Gastroesophageal sphincter (tissue), 4 donors: ENCODE data around the gene TOMM20. TPM values are rescaled to one million over a fixed set of nuclear protein-coding genes. Genes with fewer than 3 reads are reported as not detected.

ENCODE experiments used
- ATAC-seq: fragments of 150-250 bp; one replicate; pipeline ENCODE4 v1.9.1; 2016; ENCODE audit warnings: mild to moderate bottlenecking, moderate library complexity
- H3K27ac ChIP-seq, 4 donors: fragments of 200-600 bp; sonication (generic) in 3 of 4; 1 replicate in 3 of 4; 2 replicates in 1 of 4; pipeline ENCODE4 v1.5.1; 2016 to 2019
- H3K27me3 ChIP-seq: fragments of 200-600 bp; sonication (generic); one replicate; pipeline ENCODE4 v1.5.1; 2019
- H3K36me3 ChIP-seq, 2 donors: fragments of 200-600 bp; sonication (generic); one replicate each; pipeline ENCODE4 v1.5.1; 2019; ENCODE audit warnings: control low read depth in 1 of 2
- H3K4me1 ChIP-seq, 3 donors: fragments of 200-600 bp; sonication (generic); 1 replicate in 2 of 3; 2 replicates in 1 of 3; pipeline ENCODE4 v1.5.1; 2016 to 2019; ENCODE audit warnings: control low read depth in 2 of 3
- H3K4me3 ChIP-seq, 2 donors: fragments of 200-600 bp; sonication (generic); one replicate each; pipeline ENCODE4 v1.5.1; 2019; ENCODE audit warnings: mild to moderate bottlenecking in 1 of 2, moderate library complexity in 1 of 2
- H3K9me3 ChIP-seq, 3 donors: fragments of 200-600 bp; sonication (generic); one replicate each; pipeline ENCODE4 v1.5.1; 2017 to 2019; ENCODE audit warnings: control low read depth in 2 of 3
- CTCF ChIP-seq, 4 experiments: fragments of 200-600 bp in 2 of 4; fragments of 450-650 bp in 2 of 4; sonication (generic) in 1 of 4; IDR thresholded peaks; one replicate each; pipeline ENCODE4 v1.5.1; 2017 to 2019; ENCODE audit warnings: antibody characterized with exemption in 4 of 4, mild to moderate bottlenecking in 2 of 4, moderate library complexity in 2 of 4
- EP300 ChIP-seq: sonication (generic); formaldehyde crosslinking; IDR thresholded peaks from one replicate; pipeline ENCODE4 v1.6.1; 2017; ENCODE audit warnings: antibody characterized with exemption, mild to moderate bottlenecking
- POLR2A ChIP-seq, 2 donors: fragments of 450-650 bp; IDR thresholded peaks; one replicate each; pipeline ENCODE4 v1.6.1; 2017; ENCODE audit warnings: antibody characterized with exemption in 2 of 2, mild to moderate bottlenecking in 2 of 2, moderate library complexity in 1 of 2
- POLR2AphosphoS5 ChIP-seq: sonication (generic); formaldehyde crosslinking; IDR thresholded peaks from one replicate; pipeline ENCODE4 v1.6.1; 2017; ENCODE audit warnings: antibody characterized with exemption
- WGBS, 2 donors: methylation state at CpG; one replicate each; pipeline ENCODE4 v1.1.5; 2018; ENCODE audit warnings: low coverage in 1 of 2; 5-methylcytosine and 5-hydroxymethylcytosine counted together
- small RNA-seq, 4 donors: library from RNA; depleted of rRNA; stranded (forward); fragments of <200 nt; gene quantifications; one replicate each; pipeline ENCODE3, GENCODE V24; 2016
- total RNA-seq, 4 donors: library from RNA; depleted of rRNA; stranded (reverse); fragments of >200 nt; gene quantifications; one replicate each; pipeline ENCODE4 v1.1.0, GENCODE V29; 2016

Gene TOMM20
- total RNA-seq, 4 donors from 2014 or later = 57.8 to 111 (median 99.1) TPM

DNA sequence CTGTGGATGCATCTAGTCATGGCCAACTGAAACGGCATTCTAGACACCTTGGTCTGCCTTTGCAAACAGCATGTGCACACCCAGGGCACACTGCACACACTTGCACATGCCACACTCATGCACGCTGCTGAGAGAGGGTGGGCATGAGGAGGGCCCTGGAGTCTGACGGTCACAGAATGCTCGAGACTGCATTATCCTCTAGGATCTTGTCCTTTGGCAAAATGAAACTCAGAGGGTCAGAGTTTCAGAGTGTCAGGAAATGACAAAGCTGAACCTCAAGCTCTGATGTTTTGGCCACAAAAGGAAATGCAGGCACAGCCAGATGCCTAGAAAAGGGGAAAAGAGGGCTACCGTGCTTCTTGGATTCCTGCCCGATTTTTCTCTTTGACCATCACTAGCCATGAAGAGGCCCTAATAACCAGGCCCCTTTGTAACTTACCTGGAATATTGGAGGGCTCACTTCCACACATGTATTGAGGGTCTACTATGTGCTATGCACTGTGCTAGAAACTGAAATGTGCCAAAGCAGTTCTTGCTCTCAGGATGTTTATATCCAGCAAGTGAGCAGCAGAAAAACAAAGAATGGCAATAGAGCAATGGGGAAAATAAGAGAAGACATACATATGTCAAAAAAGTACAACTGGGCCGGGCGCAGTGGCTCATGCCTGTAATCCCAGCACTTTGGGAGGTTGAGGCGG lies 65.4 kb downstream of the TOMM20 start:
- H3K4me1 ChIP-seq = peaks cover 0 to 22% (median 10%) of the 10 kb centered on the region in 3 donors
- no peaks in the 10 kb centered on the region for H3K27me3 ChIP-seq
- WGBS, 2 donors = 63 to 73% methylated on average over 4 to 9 of the region's 9 CpGs
- H3K9me3 ChIP-seq = no peaks in the 10 kb centered on the region
- no peak for TF ChIP-seq POLR2AphosphoS5
- no peak for TF ChIP-seq CTCF (IDR thresholded peaks at IDR 0.05)
- TF ChIP-seq EP300 = no peak
- no peak for TF ChIP-seq POLR2A (IDR thresholded peaks at IDR 0.05)
- H3K27ac ChIP-seq = no peak overlapping the region
- H3K4me3 ChIP-seq = no peak overlapping the region
- no peaks in the 10 kb centered on the region for H3K36me3 ChIP-seq
- no peak for ATAC-seq

DNA sequence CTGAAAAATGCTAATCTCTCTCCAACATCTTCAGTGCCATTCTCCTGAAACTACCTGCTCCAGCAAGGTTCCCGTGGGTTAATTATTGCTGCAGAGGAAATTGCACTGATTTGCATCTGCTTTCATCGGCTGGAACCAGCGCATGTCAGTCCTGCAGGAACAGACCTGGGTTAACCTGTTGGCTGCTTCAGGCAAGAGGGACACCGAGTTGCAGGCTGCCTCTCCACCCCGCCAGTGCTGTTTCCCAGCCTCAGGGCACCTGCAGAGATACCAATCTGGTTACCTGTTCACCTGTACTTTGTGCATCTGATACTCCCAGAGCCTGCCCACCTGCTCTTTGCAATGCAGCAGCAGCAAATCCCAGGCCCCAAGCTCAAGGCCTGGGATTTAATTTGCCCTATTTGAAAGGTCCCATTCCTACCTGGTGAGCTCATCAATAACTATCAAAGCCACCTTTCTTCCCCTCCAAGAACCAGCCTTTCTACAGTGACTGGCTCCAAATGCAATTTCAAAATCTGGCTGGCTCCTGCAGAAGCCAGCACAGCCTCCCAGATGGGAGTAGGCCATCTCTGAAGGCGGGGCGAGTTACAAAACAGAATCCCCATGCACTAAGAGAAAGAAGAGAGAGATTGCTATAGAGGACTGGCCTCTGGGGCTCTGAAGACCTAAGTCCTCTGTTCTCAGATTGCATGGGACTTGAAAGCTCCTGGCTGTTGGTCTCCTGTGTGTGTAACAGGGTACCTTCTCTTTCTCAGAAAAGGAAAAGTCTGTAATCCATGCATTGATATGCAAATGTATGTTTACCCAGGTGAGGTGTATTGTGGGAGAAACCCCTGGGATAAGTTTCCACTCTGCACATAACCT lies 67.8 kb downstream of the TOMM20 start:
- WGBS, 2 donors = 33 to 71% methylated on average over 2 to 6 of the region's 7 CpGs
- no peaks in the 10 kb centered on the region for H3K9me3 ChIP-seq
- TF ChIP-seq CTCF (IDR thresholded peaks at IDR 0.05) (no peak), POLR2A (IDR thresholded peaks at IDR 0.05) (no peak), EP300 (no peak), POLR2AphosphoS5 (no peak)
- no peak overlapping the region for H3K27ac ChIP-seq
- H3K36me3 ChIP-seq = no peaks in the 10 kb centered on the region
- H3K27me3 ChIP-seq = no peaks in the 10 kb centered on the region
- ATAC-seq = peak; percentile 79
- no peak overlapping the region for H3K4me3 ChIP-seq
- H3K4me1 ChIP-seq = peaks cover 0 to 11% (median 0%) of the 10 kb centered on the region in 3 donors

Small RNA genes within 50 kb of the gene (small RNA-seq; reads per million reads assigned to genes)
- gene AL732292.1 (0 reads per million in 4 donors), gene SNORA14B (3.8 to 9.2 (median 6.9) reads per million in 4 donors)

Other genes with a start within 250 kb of the TOMM20 start
- 10 to 100 TPM; 42.3 to 65.2 (median 55.3) TPM for gene RBM34, start 32.4 kb upstream of the TOMM20 start, total RNA-seq
- gene ARID4B, start 199.3 kb upstream of the TOMM20 start, total RNA-seq = 10 to 100 TPM; 26.7 to 49.2 (median 39.1) TPM
- 10 to 100 TPM; 30.5 to 36.2 (median 31.3) TPM for gene GGPS1, start 199.7 kb upstream of the TOMM20 start, total RNA-seq
- gene TBCE, start 238.6 kb upstream of the TOMM20 start, total RNA-seq = 10 to 100 TPM; 13.9 to 22.7 (median 15.4) TPM